Breast epithelium (tissue), 3 donors: ENCODE measurements around the gene GCNT2.

Experiments
- CTCF ChIP-seq, 3 donors: fragments of 450-650 bp; IDR thresholded peaks; one replicate each; pipeline ENCODE4 v1.5.1; 2016 to 2017; ENCODE audit warnings: antibody characterized with exemption in 3 of 3, mild to moderate bottlenecking in 3 of 3, moderate library complexity in 3 of 3
- POLR2A ChIP-seq: fragments of 450-650 bp; IDR thresholded peaks from one replicate; pipeline ENCODE4 v1.6.1; 2016; ENCODE audit warnings: antibody characterized with exemption, mild to moderate bottlenecking, moderate library complexity
- POLR2AphosphoS5 ChIP-seq, 3 donors: sonication (generic); formaldehyde crosslinking; IDR thresholded peaks; one replicate each; pipeline ENCODE4 v1.6.1; 2017; ENCODE audit warnings: antibody characterized with exemption in 3 of 3

- TF ChIP-seq POLR2A (no peak), CTCF (IDR thresholded peaks at IDR 0.05) (no peak), POLR2AphosphoS5 (IDR thresholded peaks at IDR 0.05) (no peak)
Measured at GRCh38 chr6:10485406-10485805, 35.7 kb upstream of the GCNT2 start.
